ENCODE measurements around the gene S100A13.
"Not testable (repeated sequence)": the region's sequence is repeated elsewhere in the genome, so short reads cannot be mapped to it uniquely, and the experiment has no call there.

The S100A13 gene

GRCh38 chr1:153626904-153627714, at the start of gene S100A13:
Gene S100A13, minus strand, starts transcription at chr1:153627505. Its CDS starts 1,033 bp downstream, at chr1:153626472.
- peak; percentile 89 for DNase-seq

- no peak for DNase-seq
These were observed 46.2 kb upstream of the S100A13 start for GRCh38 chr1:153673511-153673910.

GRCh38 chr1:153671628-153672353, 44.5 kb upstream of the S100A13 start:
- not testable (repeated sequence) for DNase-seq

- DNase-seq: peak; percentile 99
These were observed 43.7 kb upstream of the S100A13 start, which contains the start of gene ILF2 for GRCh38 chr1:153670859-153671627. Gene ILF2, minus strand, starts transcription at chr1:153670993. Its CDS starts 71 bp downstream, at chr1:153670922.

GRCh38 chr1:153670257-153670858, 43.1 kb upstream of the S100A13 start:
- DNase-seq: peak; percentile 53

GRCh38 chr1:153669606-153670005, 42.3 kb upstream of the S100A13 start:
- no peak for DNase-seq

GRCh38 chr1:153668672-153669071, 41.4 kb upstream of the S100A13 start:
- not testable (repeated sequence) for DNase-seq

- no peak for DNase-seq
These were observed 40.1 kb upstream of the S100A13 start for GRCh38 chr1:153667439-153667838.

GRCh38 chr1:153663211-153663610, 35.9 kb upstream of the S100A13 start:
- DNase-seq: no peak

- no peak for DNase-seq
These were observed 35.0 kb upstream of the S100A13 start for GRCh38 chr1:153662269-153662668.

- no peak for DNase-seq
These were observed 33.9 kb upstream of the S100A13 start for GRCh38 chr1:153661111-153661708.

GRCh38 chr1:153659656-153660055, 32.4 kb upstream of the S100A13 start:
- no peak for DNase-seq

GRCh38 chr1:153659175-153659534, 31.9 kb upstream of the S100A13 start:
- DNase-seq: no peak

- peak; percentile 95 for DNase-seq
These were observed 31.3 kb upstream of the S100A13 start, which contains the start of gene SNAPIN for GRCh38 chr1:153658400-153659174. Gene SNAPIN, plus strand, starts transcription at chr1:153658703. Its CDS starts 41 bp downstream, at chr1:153658744.

- no peak for DNase-seq
These were observed 28.0 kb upstream of the S100A13 start for GRCh38 chr1:153655333-153655732.

GRCh38 chr1:153652805-153653500, 25.6 kb upstream of the S100A13 start:
- no peak for DNase-seq

- no peak for DNase-seq
These were observed 24.5 kb upstream of the S100A13 start for GRCh38 chr1:153651771-153652170.

GRCh38 chr1:153649863-153650235, 22.5 kb upstream of the S100A13 start:
- peak; percentile 63 for DNase-seq

GRCh38 chr1:153649137-153649862, 22.0 kb upstream of the S100A13 start:
- DNase-seq: no peak

GRCh38 chr1:153648000-153648643, 20.8 kb upstream of the S100A13 start:
- no peak for DNase-seq

Data from right forelimb (tissue), 1 donor.